Measurements from ENCODE around the gene LY86.

The LY86 gene

GRCh38 chr6:6633898-6634734, 45.6 kb downstream of the LY86 start:
- no peak for TF ChIP-seq ZNF274 (IDR thresholded peaks at IDR 0.05; ENCODE audit: low read depth, low read length)
- no peak overlapping the region for H3K4me3 ChIP-seq (ENCODE audit: low read length)

DNA sequence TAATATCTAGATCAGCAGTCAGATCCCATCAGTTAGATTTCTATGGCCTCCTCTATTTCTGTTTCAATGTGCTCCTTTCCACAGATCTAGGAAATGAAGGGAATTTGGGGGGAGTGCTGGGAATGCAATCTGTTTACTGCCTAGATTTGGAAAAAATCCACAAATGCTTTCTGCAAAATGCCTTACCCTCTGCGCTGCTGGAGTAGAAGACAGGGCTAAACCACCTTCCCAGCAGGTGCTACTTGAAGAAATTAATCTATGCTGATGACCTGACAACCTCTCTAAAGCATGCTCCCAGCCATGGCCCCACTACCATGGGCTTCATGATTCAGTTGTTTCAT, 46.2 kb downstream of the LY86 start:
- TF ChIP-seq ZNF274 (IDR thresholded peaks at IDR 0.05; ENCODE audit: low read depth, low read length) = no peak
- H3K4me3 ChIP-seq (ENCODE audit: low read length) = no peak overlapping the region

GRCh38 chr6:6635291-6635690, 46.8 kb downstream of the LY86 start:
- no peak for TF ChIP-seq ZNF274 (IDR thresholded peaks at IDR 0.05; ENCODE audit: low read depth, low read length)

DNA sequence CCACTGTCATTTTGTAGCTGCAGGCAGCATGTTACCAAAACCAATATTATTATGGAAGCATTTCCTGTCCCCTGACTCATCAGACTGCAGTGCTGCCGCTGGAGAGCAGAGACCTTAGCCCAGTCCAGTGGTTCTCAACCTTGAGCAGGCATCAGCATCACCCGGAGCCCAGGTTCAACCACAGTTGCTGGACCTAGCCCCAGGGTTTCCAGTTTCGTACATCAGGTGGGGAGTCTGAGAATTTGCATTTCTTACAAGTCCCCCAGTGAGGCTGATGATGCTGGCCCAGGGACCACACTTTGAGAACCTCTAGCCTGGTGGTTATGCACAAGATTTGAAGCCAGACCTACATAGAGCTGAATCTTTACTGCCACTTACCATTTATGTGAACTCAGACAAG, 47.3 kb downstream of the LY86 start:
- no peak for TF ChIP-seq ZNF274 (IDR thresholded peaks at IDR 0.05; ENCODE audit: low read depth, low read length)
- peak overlapping the region; percentile 12; the same call in 1 of the 2 replicates for H3K4me3 ChIP-seq (ENCODE audit: low read length)

More at GRCh38 chr6:6635291-6635690, 46.8 kb downstream of the LY86 start:
- peak overlapping the region; percentile 12; the same call in 1 of the 2 replicates for H3K4me3 ChIP-seq (ENCODE audit: low read length)

- TF ChIP-seq ZNF274 (IDR thresholded peaks at IDR 0.05; ENCODE audit: low read depth, low read length) = no peak
- no peak overlapping the region for H3K4me3 ChIP-seq (ENCODE audit: low read length)
Observed at GRCh38 chr6:6639572-6639971, 51.1 kb downstream of the LY86 start.

DNA sequence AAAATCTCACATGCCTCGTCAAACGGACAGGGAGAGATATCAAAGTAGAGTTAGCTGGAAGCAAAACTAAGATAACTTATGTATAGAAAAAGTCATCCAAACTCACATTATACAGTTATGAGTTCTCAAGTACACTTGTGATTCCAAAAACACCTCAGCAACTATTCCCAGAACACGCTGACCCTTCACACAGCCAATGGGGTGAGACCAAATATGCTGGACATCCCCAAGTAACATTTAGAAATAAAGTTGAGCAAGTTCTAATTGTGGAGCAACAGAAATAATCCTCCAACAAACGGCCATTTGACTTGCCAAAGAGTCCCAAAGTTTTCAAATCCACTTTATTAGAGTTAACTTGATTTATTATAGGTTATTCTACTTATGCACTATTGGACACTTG, 52.4 kb downstream of the LY86 start:
- no peak for TF ChIP-seq ZNF274 (IDR thresholded peaks at IDR 0.05; ENCODE audit: low read depth, low read length)
- H3K4me3 ChIP-seq (ENCODE audit: low read length) = no peak overlapping the region

DNA sequence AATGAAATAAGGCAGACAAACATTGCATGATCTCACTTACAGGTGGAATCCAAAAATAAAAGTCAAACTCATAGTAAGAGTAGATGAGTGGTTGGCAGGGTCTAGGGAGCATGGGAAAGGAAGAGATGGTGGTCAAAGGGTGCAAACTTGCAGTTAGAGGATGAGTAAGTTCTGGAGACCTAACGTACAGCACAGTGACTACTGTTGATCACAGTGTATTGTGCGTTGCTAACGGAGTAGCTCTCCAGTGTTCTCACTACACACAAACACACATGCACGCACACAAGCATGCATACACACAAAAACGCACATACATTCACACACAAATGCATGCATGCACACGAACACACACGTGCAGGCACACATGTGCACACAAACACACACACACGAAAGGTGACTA, 54.9 kb downstream of the LY86 start:
- TF ChIP-seq ZNF274 (IDR thresholded peaks at IDR 0.05; ENCODE audit: low read depth, low read length) = no peak
- H3K4me3 ChIP-seq (ENCODE audit: low read length) = no peak overlapping the region

DNA sequence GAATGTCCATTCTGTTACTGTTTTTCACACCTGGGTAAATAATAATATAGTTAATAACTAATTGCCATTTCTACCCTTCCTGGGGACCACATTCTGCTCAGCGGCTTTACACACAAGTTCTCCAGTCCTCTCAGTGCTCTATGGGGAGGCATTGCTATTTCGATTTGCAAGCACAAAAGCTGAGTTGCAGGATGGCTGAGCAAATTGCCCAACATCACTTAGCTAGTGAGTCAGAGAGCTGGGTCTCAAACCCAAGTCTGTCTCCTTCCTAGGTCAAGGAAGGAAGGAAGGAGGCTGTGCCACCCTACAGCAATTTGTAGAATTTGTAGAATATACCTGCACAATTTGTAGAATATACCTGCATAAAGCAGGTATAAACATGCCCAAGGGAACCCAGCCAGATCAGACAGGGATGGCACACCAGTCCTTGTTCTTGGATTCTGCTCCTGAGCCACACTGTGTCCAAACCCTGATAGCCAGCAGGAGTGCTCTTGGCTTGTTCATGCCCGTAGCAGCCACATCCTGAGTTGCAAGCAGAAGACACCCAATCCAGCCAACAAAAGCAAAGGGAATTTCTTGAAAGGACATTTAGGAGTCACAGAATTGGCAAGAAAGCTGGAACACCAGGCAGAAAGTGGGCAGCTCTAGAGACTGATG, 56.9 kb downstream of the LY86 start:
- no peak overlapping the region for H3K4me3 ChIP-seq (ENCODE audit: low read length)
- TF ChIP-seq ZNF274 (IDR thresholded peaks at IDR 0.05; ENCODE audit: low read depth, low read length) = no peak

- no peak for TF ChIP-seq ZNF274 (IDR thresholded peaks at IDR 0.05; ENCODE audit: low read depth, low read length)
- no peak overlapping the region for H3K4me3 ChIP-seq (ENCODE audit: low read length)
Observed at GRCh38 chr6:6646384-6646783, 57.9 kb downstream of the LY86 start.

DNA sequence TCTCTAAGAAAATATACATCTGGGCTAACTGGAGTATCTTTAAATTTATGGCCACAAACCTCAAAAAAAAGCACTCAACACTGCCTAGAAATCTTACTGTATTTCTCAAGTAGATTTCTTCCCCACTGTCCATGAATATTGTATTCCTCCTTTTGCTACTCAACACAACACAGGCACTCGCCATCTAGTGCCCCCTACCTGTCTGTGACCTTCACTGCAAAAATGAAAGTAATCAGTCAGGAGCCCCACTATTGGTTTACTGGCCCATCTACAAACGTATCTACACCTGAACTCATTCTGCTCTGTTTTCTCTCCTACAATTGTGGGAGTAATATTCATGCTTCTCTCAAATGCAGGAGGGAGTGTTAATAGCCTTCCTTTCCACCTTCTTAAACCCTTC, 58.3 kb downstream of the LY86 start:
- no peak for TF ChIP-seq ZNF274 (IDR thresholded peaks at IDR 0.05; ENCODE audit: low read depth, low read length)
- no peak overlapping the region for H3K4me3 ChIP-seq (ENCODE audit: low read length)

GRCh38 chr6:6648692-6649343, 60.3 kb downstream of the LY86 start:
- H3K4me3 ChIP-seq (ENCODE audit: low read length) = no peak overlapping the region
- TF ChIP-seq ZNF274 (IDR thresholded peaks at IDR 0.05; ENCODE audit: low read depth, low read length) = no peak

DNA sequence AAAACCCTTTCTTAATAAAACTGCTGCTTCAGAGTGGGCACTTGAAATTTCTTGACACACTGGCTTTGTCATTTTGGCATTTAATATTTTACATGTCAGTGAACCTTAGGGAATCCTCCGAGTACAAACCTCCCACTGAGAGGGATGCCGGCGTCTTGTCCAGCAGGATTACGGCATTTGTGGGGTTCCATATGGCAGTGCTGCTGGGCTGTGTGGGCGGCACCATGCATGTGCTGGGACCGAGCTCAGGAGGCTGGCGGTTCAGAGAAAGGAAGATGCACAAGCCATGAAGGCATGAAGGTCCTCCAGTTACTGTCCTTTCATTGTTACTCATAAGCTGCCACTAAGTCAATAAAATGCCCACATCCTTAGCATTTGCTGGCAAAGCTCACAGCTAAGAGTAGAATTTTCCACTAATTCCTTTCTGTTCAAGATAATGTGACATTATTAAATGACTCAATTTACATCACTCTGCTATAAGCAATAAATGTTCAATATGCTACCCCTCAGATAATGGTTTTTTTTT, 61.4 kb downstream of the LY86 start:
- TF ChIP-seq ZNF274 (IDR thresholded peaks at IDR 0.05; ENCODE audit: low read depth, low read length) = no peak
- H3K4me3 ChIP-seq (ENCODE audit: low read length) = no peak overlapping the region

DNA sequence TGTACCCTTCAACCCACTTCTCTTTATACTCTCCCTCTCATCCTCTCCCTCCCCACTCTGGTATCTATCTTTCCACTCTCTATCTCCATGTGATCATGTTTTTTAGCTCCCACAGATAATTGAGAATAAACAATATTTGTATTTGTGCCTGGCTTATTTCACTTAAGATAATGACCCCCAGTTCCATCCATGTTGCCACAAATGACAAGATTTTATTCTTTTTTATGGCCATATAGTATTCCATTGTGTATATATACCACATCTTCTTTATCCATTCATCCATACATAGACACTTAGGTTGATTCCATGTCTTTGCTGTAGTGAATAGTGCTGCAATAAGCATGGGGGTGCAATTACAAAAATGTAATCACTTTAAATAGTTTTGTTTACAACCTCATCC, 62.3 kb downstream of the LY86 start:
- H3K4me3 ChIP-seq (ENCODE audit: low read length) = no peak overlapping the region
- no peak for TF ChIP-seq ZNF274 (IDR thresholded peaks at IDR 0.05; ENCODE audit: low read depth, low read length)

DNA sequence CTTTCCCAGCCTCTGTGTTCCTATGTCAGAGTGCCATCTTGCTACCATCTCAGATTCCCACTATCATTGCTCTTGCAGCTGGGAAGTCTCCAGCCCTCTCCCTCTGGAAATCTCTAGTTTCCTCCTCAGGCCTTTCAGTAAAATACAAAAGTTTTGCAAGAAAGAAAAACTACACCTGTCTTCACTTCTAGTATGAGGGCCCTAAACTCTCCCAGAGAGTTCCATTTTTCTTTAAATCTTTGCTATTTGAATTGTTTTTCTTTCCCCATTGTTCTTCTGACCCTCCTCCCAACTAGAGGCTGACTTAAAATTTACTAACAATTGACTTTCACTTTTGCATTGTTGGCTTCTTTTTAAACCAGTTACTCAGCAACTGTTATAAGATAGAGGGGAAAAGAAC, 62.8 kb downstream of the LY86 start:
- H3K4me3 ChIP-seq (ENCODE audit: low read length) = no peak overlapping the region
- TF ChIP-seq ZNF274 (IDR thresholded peaks at IDR 0.05; ENCODE audit: low read depth, low read length) = no peak

GRCh38 chr6:6652932-6653331, 64.4 kb downstream of the LY86 start:
- H3K4me3 ChIP-seq (ENCODE audit: low read length) = no peak overlapping the region
- TF ChIP-seq ZNF274 (IDR thresholded peaks at IDR 0.05; ENCODE audit: low read depth, low read length) = no peak
